Tibial artery (tissue), 4 donors: ENCODE data around the gene DAPP1.
A peak's percentile ranks its signal among the peaks of the same experiment; 100 is the strongest.
"Not testable (repeated sequence)": the region's sequence is repeated elsewhere in the genome, so short reads cannot be mapped to it uniquely, and the experiment has no call there.

Experiments
- DNase-seq, 2 donors: peaks; one replicate each; pipeline ENCODE4 v3.0.0-alpha.2; 2019
- H3K27ac ChIP-seq, 2 donors: fragments of 200-600 bp; sonication (generic) in 1 of 2; 1 replicate in 1 of 2; 2 replicates in 1 of 2; pipeline ENCODE4 v1.5.1; 2018 to 2019; ENCODE audit warnings: mild to moderate bottlenecking in 1 of 2
- H3K27me3 ChIP-seq, 2 donors: fragments of 200-600 bp; sonication (generic) in 1 of 2; one replicate each; pipeline versions ENCODE4 v1.5.1 to v1.6.0; 2016 to 2019
- H3K36me3 ChIP-seq, 3 donors: fragments of 200-600 bp; sonication (generic) in 2 of 3; one replicate each; pipeline ENCODE4 v1.5.1; 2016 to 2019; ENCODE audit warnings: mild to moderate bottlenecking in 2 of 3
- H3K4me1 ChIP-seq, 4 donors: fragments of 200-600 bp; sonication (generic) in 2 of 4; 1 replicate in 3 of 4; 2 replicates in 1 of 4; pipeline ENCODE4 v1.5.1; 2016 to 2019
- H3K4me3 ChIP-seq, 2 donors: fragments of 200-600 bp; sonication (generic) in 1 of 2; 1 replicate in 1 of 2; 2 replicates in 1 of 2; pipeline ENCODE4 v1.5.1; 2018 to 2019; ENCODE audit warnings: mild to moderate bottlenecking in 2 of 2
- H3K9me3 ChIP-seq, 3 donors: fragments of 200-600 bp; sonication (generic) in 1 of 3; one replicate each; pipeline ENCODE4 v1.5.1; 2016 to 2019
- CTCF ChIP-seq, 2 experiments: fragments of 200-600 bp in 1 of 2; fragments of 450-650 bp in 1 of 2; IDR thresholded peaks; one replicate each; pipeline ENCODE4 v1.5.1; 2017 to 2019; ENCODE audit warnings: antibody characterized with exemption in 2 of 2, mild to moderate bottlenecking in 1 of 2, moderate library complexity in 1 of 2
- intact Hi-C: fragments of 100-400 bp; cut with DNase I; formaldehyde crosslinking; loops from one replicate; pipeline ENCODE4 v1.15.0; 2023; ENCODE audit warnings: low total_unique reads

Gene DAPP1

GRCh38 chr4:99828477-99828876 is 11.8 kb downstream of the DAPP1 start:
- H3K36me3 ChIP-seq: no peaks in the 10 kb centered on the region
- no peak for DNase-seq
- H3K9me3 ChIP-seq: no peaks in the 10 kb centered on the region
- no peak overlapping the region for H3K4me3 ChIP-seq
- no peak for TF ChIP-seq CTCF (IDR thresholded peaks at IDR 0.05)
- no peaks in the 10 kb centered on the region for H3K27me3 ChIP-seq
- H3K27ac ChIP-seq: peak overlapping the region in 1 of 2 donors; percentile 6
- H3K4me1 ChIP-seq: peaks cover 0 to 36% (median 4%) of the 10 kb centered on the region in 4 donors
- intact Hi-C loops: no loop called here

- H3K4me3 ChIP-seq, intact Hi-C loops, H3K27me3 ChIP-seq, H3K36me3 ChIP-seq, DNase-seq, H3K9me3 ChIP-seq, H3K27ac ChIP-seq: not testable (repeated sequence)
- H3K4me1 ChIP-seq: peaks cover 0 to 33% (median 4%) of the 10 kb centered on the region in 4 donors
Observed at GRCh38 chr4:99830051-99830450, 13.4 kb downstream of the DAPP1 start.

GRCh38 chr4:99832321-99832720 is 15.7 kb downstream of the DAPP1 start:
- no peak for TF ChIP-seq CTCF (IDR thresholded peaks at IDR 0.05)
- no peak overlapping the region for H3K4me3 ChIP-seq
- peaks cover 0 to 30% (median 4%) of the 10 kb centered on the region in 4 donors for H3K4me1 ChIP-seq
- H3K27ac ChIP-seq: peak overlapping the region; percentile 0 to 19
- no peak for DNase-seq
- intact Hi-C loops: no loop called here
- no peaks in the 10 kb centered on the region for H3K36me3 ChIP-seq
- no peaks in the 10 kb centered on the region for H3K9me3 ChIP-seq
- H3K27me3 ChIP-seq: no peaks in the 10 kb centered on the region

- DNase-seq: no peak
- no peak for TF ChIP-seq CTCF (IDR thresholded peaks at IDR 0.05)
- H3K9me3 ChIP-seq: no peaks in the 10 kb centered on the region
- no peaks in the 10 kb centered on the region for H3K36me3 ChIP-seq
- peaks cover 0 to 30% (median 4%) of the 10 kb centered on the region in 4 donors for H3K4me1 ChIP-seq
- H3K27ac ChIP-seq: peak overlapping the region; percentile 0 to 19
- intact Hi-C loops: no loop called here
- no peaks in the 10 kb centered on the region for H3K27me3 ChIP-seq
- H3K4me3 ChIP-seq: no peak overlapping the region
Observed at GRCh38 chr4:99832758-99833157, 16.1 kb downstream of the DAPP1 start.

- no peak for DNase-seq
- Histone ChIP-seq H3K27ac (no peak overlapping the region), H3K4me1 (peaks cover 0 to 25% (median 4%) of the 10 kb centered on the region in 4 donors), H3K9me3 (no peaks in the 10 kb centered on the region), H3K4me3 (no peak overlapping the region), H3K36me3 (no peaks in the 10 kb centered on the region), H3K27me3 (no peaks in the 10 kb centered on the region)
- no peak for TF ChIP-seq CTCF (IDR thresholded peaks at IDR 0.05)
- intact Hi-C loops: no loop called here
Observed at GRCh38 chr4:99833756-99834155, 17.1 kb downstream of the DAPP1 start.

- Histone ChIP-seq H3K36me3 (no peaks in the 10 kb centered on the region), H3K9me3 (no peaks in the 10 kb centered on the region), H3K27me3 (no peaks in the 10 kb centered on the region), H3K4me3 (no peak overlapping the region), H3K4me1 (peaks cover 0 to 22% (median 4%) of the 10 kb centered on the region in 4 donors), H3K27ac (no peak overlapping the region)
- no peak for TF ChIP-seq CTCF (IDR thresholded peaks at IDR 0.05)
- intact Hi-C loops: no loop called here
- no peak for DNase-seq
Observed at GRCh38 chr4:99834569-99834968, 17.9 kb downstream of the DAPP1 start.
